Keratinocyte (primary cell): Measurements from ENCODE around the gene TMEM59L. TPM values are rescaled to one million over a fixed set of nuclear protein-coding genes. Genes with fewer than 3 reads are reported as not detected.

Experiments used
- DNase-seq: peaks from one replicate; pipeline ENCODE4 v3.0.0-alpha.2; 2011; ENCODE audit warnings: low read depth, missing footprints, low spot score
- FAIRE-seq: peaks from 2 replicates; lab custom pipeline; 2011; peaks lifted over from hg19 to GRCh38; lab: Jason Lieb, UNC
- H2AFZ ChIP-seq: 2 replicates; pipeline ENCODE4 v1.6.0; 2012; ENCODE audit warnings: low read length, control low read depth, inconsistent platforms; ENCODE audit not compliant: control insufficient read depth
- H3K27ac ChIP-seq: 2 replicates; pipeline ENCODE4 v1.5.1; 2011; ENCODE audit warnings: low read length; ENCODE audit not compliant: control insufficient read depth, insufficient read depth
- H3K27me3 ChIP-seq: 3 replicates; pipeline ENCODE4 v1.6.0; 2011; ENCODE audit warnings: low read length; ENCODE audit not compliant: control insufficient read depth, insufficient read depth; ENCODE audit errors: extremely low read depth
- H3K36me3 ChIP-seq, 2 experiments: 2 replicates in 1 of 2; 3 replicates in 1 of 2; pipeline ENCODE4 v1.5.1; 2011; ENCODE audit warnings: low read length in 2 of 2, mild to moderate bottlenecking in 1 of 2; ENCODE audit not compliant: control insufficient read depth in 2 of 2, insufficient read depth in 2 of 2; ENCODE audit errors: extremely low read depth in 1 of 2
- H3K4me1 ChIP-seq: 3 replicates; pipeline ENCODE4 v1.5.1; 2011; ENCODE audit warnings: low read length; ENCODE audit not compliant: control insufficient read depth, insufficient read depth; ENCODE audit errors: extremely low read depth
- H3K4me2 ChIP-seq: 3 replicates; pipeline ENCODE4 v1.6.0; 2011; ENCODE audit warnings: low read depth, low read length; ENCODE audit not compliant: control insufficient read depth, insufficient read depth; ENCODE audit errors: extremely low read depth
- H3K4me3 ChIP-seq, 3 experiments: fragments of 200-600 bp in 1 of 3; sonication (generic) in 1 of 3; 2 replicates in 2 of 3; 3 replicates in 1 of 3; pipeline ENCODE4 v1.5.1; 2011 to 2016; ENCODE audit warnings: low read length in 3 of 3, mild to moderate bottlenecking in 3 of 3, control low read depth in 2 of 3, inconsistent platforms in 1 of 3, low read depth in 1 of 3, mixed read lengths in 1 of 3, mixed run types in 1 of 3, moderate library complexity in 1 of 3; ENCODE audit not compliant: control insufficient read depth in 2 of 3, insufficient read depth in 2 of 3; ENCODE audit errors: extremely low read depth in 1 of 3
- H3K79me2 ChIP-seq: 2 replicates; pipeline ENCODE4 v1.6.0; 2012; ENCODE audit warnings: low read length; ENCODE audit not compliant: control insufficient read depth, insufficient read depth
- H3K9ac ChIP-seq: 3 replicates; pipeline ENCODE4 v1.6.0; 2011; ENCODE audit warnings: low read length; ENCODE audit not compliant: control insufficient read depth, insufficient read depth; ENCODE audit errors: extremely low read depth
- H3K9me1 ChIP-seq: 3 replicates; pipeline ENCODE4 v1.6.0; 2011; ENCODE audit warnings: low read length; ENCODE audit not compliant: control insufficient read depth, insufficient read depth; ENCODE audit errors: extremely low read depth
- H3K9me3 ChIP-seq: 2 replicates; pipeline ENCODE4 v1.5.1; 2012; ENCODE audit warnings: low read depth, low read length; ENCODE audit not compliant: control insufficient read depth
- H4K20me1 ChIP-seq: 3 replicates; pipeline ENCODE4 v1.6.0; 2011; ENCODE audit warnings: low read length; ENCODE audit not compliant: control insufficient read depth, insufficient read depth; ENCODE audit errors: extremely low read depth
- CTCF ChIP-seq, 3 experiments: IDR thresholded peaks in 1 of 3; conservative IDR thresholded peaks in 1 of 3; optimal IDR thresholded peaks in 1 of 3; 2 replicates in 2 of 3; 3 replicates in 1 of 3; pipeline versions ENCODE3 to v1.5.1; 2011; ENCODE audit warnings: low read length in 3 of 3, mild to moderate bottlenecking in 3 of 3, moderate library complexity in 2 of 3, control low read depth in 1 of 3, inconsistent platforms in 1 of 3; ENCODE audit not compliant: insufficient read depth in 2 of 3; ENCODE audit errors: extremely low read depth in 1 of 3
- EZH2 ChIP-seq: IDR thresholded peaks from one replicate; pipeline ENCODE4 v1.6.1; 2012; ENCODE audit warnings: inconsistent platforms, mild to moderate bottlenecking, low read length, moderate library complexity
- dilution Hi-C: fragments of 300-500 bp; cut with MboI; formaldehyde crosslinking; loops from one replicate; pipeline ENCODE4 v1.7.0; 2020; ENCODE audit warnings: low sequenced_read_pairs; ENCODE audit not compliant: extremely low pct_ligation_motif_present
- polyA plus RNA-seq, 5 experiments: library from polyadenylated mRNA; depleted of rRNA in 3 of 5; stranded (reverse) in 3 of 5; stranded (forward) in 1 of 5; unstranded in 1 of 5; fragments of >200 nt; gene quantifications; 1 replicate in 1 of 5; 2 replicates in 3 of 5; 3 replicates in 1 of 5; pipeline versions ENCODE4 v1.2.1 to v1.2.3, GENCODE V29; 2011 to 2012; ENCODE audit warnings: missing spikeins in 2 of 5, low read depth in 1 of 5, low replicate concordance in 1 of 5

Gene TMEM59L
- polyA plus RNA-seq, 1 donor (not counting 4 experiments of a cell fraction or from before 2014, with no cell fraction given): not detected

GRCh38 chr19:18603255-18603957, 9.3 kb upstream of the TMEM59L start:
- dilution Hi-C loops: no loop called here
- no peak overlapping the region for H3K9ac ChIP-seq
- no peak overlapping the region for H3K4me3 ChIP-seq
- H3K4me1 ChIP-seq: peaks cover 8% of the 10 kb centered on the region
- no peak for TF ChIP-seq EZH2
- no peak for TF ChIP-seq CTCF (optimal IDR thresholded peaks at IDR 0.05 in 1 of 3, IDR thresholded peaks at IDR 0.05 in 1 of 3, conservative IDR thresholded peaks at IDR 0.05 in 1 of 3; ENCODE audit: extremely low read depth in 1 of 3, insufficient read depth in 2 of 3, low read length in 3 of 3)
- no peaks in the 10 kb centered on the region for H3K79me2 ChIP-seq
- no peak for DNase-seq
- no peak overlapping the region for H2AFZ ChIP-seq
- FAIRE-seq: no peak
- H4K20me1 ChIP-seq: no peaks in the 10 kb centered on the region
- H3K27me3 ChIP-seq: peaks cover 30% of the 10 kb centered on the region
- no peak overlapping the region for H3K4me2 ChIP-seq
- H3K36me3 ChIP-seq: no peaks in the 10 kb centered on the region
- H3K27ac ChIP-seq: no peak overlapping the region
- no peaks in the 10 kb centered on the region for H3K9me3 ChIP-seq
- no peaks in the 10 kb centered on the region for H3K9me1 ChIP-seq

GRCh38 chr19:18603958-18604819, 8.5 kb upstream of the TMEM59L start:
- no peaks in the 10 kb centered on the region for H3K9me3 ChIP-seq
- H3K4me3 ChIP-seq: no peak overlapping the region
- DNase-seq (no peak), FAIRE-seq (no peak)
- dilution Hi-C loops: no loop called here
- no peak overlapping the region for H2AFZ ChIP-seq
- H3K9me1 ChIP-seq: no peaks in the 10 kb centered on the region
- H3K9ac ChIP-seq: no peak overlapping the region
- H3K27ac ChIP-seq: no peak overlapping the region
- H3K4me1 ChIP-seq: peaks cover 8% of the 10 kb centered on the region
- no peaks in the 10 kb centered on the region for H4K20me1 ChIP-seq
- TF ChIP-seq CTCF (optimal IDR thresholded peaks at IDR 0.05 in 1 of 3, IDR thresholded peaks at IDR 0.05 in 1 of 3, conservative IDR thresholded peaks at IDR 0.05 in 1 of 3; ENCODE audit: extremely low read depth in 1 of 3, insufficient read depth in 2 of 3, low read length in 3 of 3): no peak
- TF ChIP-seq EZH2: no peak
- no peak overlapping the region for H3K4me2 ChIP-seq
- no peaks in the 10 kb centered on the region for H3K36me3 ChIP-seq
- peaks cover 38% of the 10 kb centered on the region for H3K27me3 ChIP-seq
- no peaks in the 10 kb centered on the region for H3K79me2 ChIP-seq
